Uterus (tissue), 4 donors: ENCODE results near the gene TOMM40. TPM values are rescaled to one million over a fixed set of nuclear protein-coding genes. Genes with fewer than 3 reads are reported as not detected.
"Not testable (repeated sequence)": the region's sequence is repeated elsewhere in the genome, so short reads cannot be mapped to it uniquely, and the experiment has no call there.

ENCODE experiments used
- DNase-seq, 2 donors: peaks; one replicate each; pipeline ENCODE4 v3.0.0-alpha.2; 2019 to 2020
- H3K27ac ChIP-seq, 2 donors: fragments of 200-600 bp; sonication (generic); 1 replicate in 1 of 2; 2 replicates in 1 of 2; pipeline ENCODE4 v1.5.1; 2016 to 2018
- H3K27me3 ChIP-seq, 2 donors: fragments of 200-600 bp; sonication (generic); one replicate each; pipeline ENCODE4 v1.5.1; 2018 to 2019; ENCODE audit warnings: control low read depth in 1 of 2
- H3K36me3 ChIP-seq, 2 donors: fragments of 200-600 bp; sonication (generic); one replicate each; pipeline ENCODE4 v1.5.1; 2019; ENCODE audit warnings: control low read depth in 1 of 2
- H3K4me1 ChIP-seq, 2 donors: fragments of 200-600 bp; sonication (generic); one replicate each; pipeline ENCODE4 v1.5.1; 2018 to 2019; ENCODE audit warnings: control low read depth in 1 of 2
- H3K4me3 ChIP-seq, 2 donors: fragments of 200-600 bp; sonication (generic); 1 replicate in 1 of 2; 2 replicates in 1 of 2; pipeline ENCODE4 v1.5.1; 2018 to 2019; ENCODE audit warnings: mild to moderate bottlenecking in 1 of 2
- H3K9me3 ChIP-seq, 2 donors: fragments of 200-600 bp; sonication (generic); one replicate each; pipeline ENCODE4 v1.5.1; 2019; ENCODE audit warnings: control low read depth in 1 of 2
- CTCF ChIP-seq, 4 experiments: fragments of 200-600 bp in 2 of 4; fragments of 450-650 bp in 2 of 4; sonication (generic) in 2 of 4; IDR thresholded peaks; one replicate each; pipeline ENCODE4 v1.5.1; 2016 to 2019; ENCODE audit warnings: antibody characterized with exemption in 4 of 4, mild to moderate bottlenecking in 2 of 4, moderate library complexity in 1 of 4
- POLR2A ChIP-seq, 2 donors: fragments of 450-650 bp; IDR thresholded peaks; one replicate each; pipeline ENCODE4 v1.6.1; 2016; ENCODE audit warnings: antibody characterized with exemption in 2 of 2, mild to moderate bottlenecking in 1 of 2, moderate library complexity in 1 of 2
- intact Hi-C: fragments of 100-400 bp; cut with DNase I; formaldehyde crosslinking; loops from one replicate; pipeline ENCODE4 v1.15.1; 2023; ENCODE audit warnings: low total_unique reads
- total RNA-seq, 4 donors: library from RNA; depleted of rRNA in 3 of 4; stranded (reverse); fragments of >200 nt in 3 of 4; gene quantifications; one replicate each; pipeline versions ENCODE4 v1.1.0 to v1.2.4, GENCODE V29; 2014 to 2023
- donor health status: DM: yes; HTN: yes; CAD: no.

The TOMM40 gene
- total RNA-seq, 4 donors from 2014 or later: 10.5 to 38.2 (median 24.1) TPM

- H3K4me3 ChIP-seq: no peak overlapping the region
- peak; percentile 49 to 68 for DNase-seq
- intact Hi-C loops: no loop called here
- TF ChIP-seq CTCF (IDR thresholded peaks at IDR 0.05): no peak
- no peak for TF ChIP-seq POLR2A (IDR thresholded peaks at IDR 0.05)
- no peak overlapping the region for H3K27ac ChIP-seq
- no peaks in the 10 kb centered on the region for H3K36me3 ChIP-seq
- no peaks in the 10 kb centered on the region for H3K9me3 ChIP-seq
- no peaks in the 10 kb centered on the region for H3K27me3 ChIP-seq
- no peaks in the 10 kb centered on the region for H3K4me1 ChIP-seq
Observed at GRCh38 chr19:44925114-44925891, 34.2 kb downstream of the TOMM40 start.

- H3K9me3 ChIP-seq, H3K4me1 ChIP-seq, H3K36me3 ChIP-seq, H3K27ac ChIP-seq, H3K4me3 ChIP-seq, H3K27me3 ChIP-seq, DNase-seq, intact Hi-C loops: not testable (repeated sequence)
Observed at GRCh38 chr19:44926245-44927077, 35.4 kb downstream of the TOMM40 start.

- H3K9me3 ChIP-seq: no peaks in the 10 kb centered on the region
- H3K36me3 ChIP-seq: no peaks in the 10 kb centered on the region
- no peaks in the 10 kb centered on the region for H3K27me3 ChIP-seq
- no peak for TF ChIP-seq POLR2A (IDR thresholded peaks at IDR 0.05)
- no peak for TF ChIP-seq CTCF (IDR thresholded peaks at IDR 0.05)
- H3K27ac ChIP-seq: no peak overlapping the region
- no peaks in the 10 kb centered on the region for H3K4me1 ChIP-seq
- no peak for DNase-seq
- H3K4me3 ChIP-seq: no peak overlapping the region
- intact Hi-C loops: no loop called here
Observed at GRCh38 chr19:44927746-44928145, 36.7 kb downstream of the TOMM40 start.

GRCh38 chr19:44930088-44930487 lies 39.0 kb downstream of the TOMM40 start:
- no peaks in the 10 kb centered on the region for H3K9me3 ChIP-seq
- no peaks in the 10 kb centered on the region for H3K27me3 ChIP-seq
- no peak for TF ChIP-seq CTCF (IDR thresholded peaks at IDR 0.05)
- TF ChIP-seq POLR2A (IDR thresholded peaks at IDR 0.05): no peak
- H3K4me1 ChIP-seq: no peaks in the 10 kb centered on the region
- no peak overlapping the region for H3K4me3 ChIP-seq
- H3K27ac ChIP-seq: no peak overlapping the region
- DNase-seq: no peak
- H3K36me3 ChIP-seq: no peaks in the 10 kb centered on the region
- intact Hi-C loops: no loop called here

GRCh38 chr19:44931541-44931940 lies 40.5 kb downstream of the TOMM40 start:
- no peak for TF ChIP-seq CTCF (IDR thresholded peaks at IDR 0.05)
- no peak for TF ChIP-seq POLR2A (IDR thresholded peaks at IDR 0.05)
- Histone ChIP-seq H3K4me1 (no peaks in the 10 kb centered on the region), H3K4me3 (no peak overlapping the region), H3K27ac (no peak overlapping the region), H3K9me3 (no peaks in the 10 kb centered on the region), H3K36me3 (no peaks in the 10 kb centered on the region), H3K27me3 (no peaks in the 10 kb centered on the region)
- DNase-seq: no peak
- intact Hi-C loops: no loop called here
